Endodermal cell (in vitro differentiated cells): ENCODE results near the gene ATAD3B. TPM values are rescaled to one million over a fixed set of nuclear protein-coding genes. Genes with fewer than 3 reads are reported as not detected.
"Not testable (repeated sequence)": the region's sequence is repeated elsewhere in the genome, so short reads cannot be mapped to it uniquely, and the experiment has no call there.

Source experiments
- DNase-seq: peaks from one replicate; pipeline ENCODE4 v3.0.0-alpha.2; 2017
- H3K27ac ChIP-seq: 2 replicates; pipeline ENCODE4 v1.5.1; 2013; ENCODE audit warnings: mild to moderate bottlenecking, low read depth, low read length, moderate library complexity
- H3K27me3 ChIP-seq: 2 replicates; pipeline ENCODE4 v1.6.1; 2013; ENCODE audit warnings: mild to moderate bottlenecking, low read length, moderate library complexity; ENCODE audit not compliant: insufficient read depth, control insufficient read depth, poor library complexity, severe bottlenecking
- H3K36me3 ChIP-seq: 2 replicates; pipeline ENCODE4 v1.7.0; 2013; ENCODE audit warnings: mild to moderate bottlenecking, low read length, moderate library complexity; ENCODE audit not compliant: control insufficient read depth, insufficient read depth
- H3K4me1 ChIP-seq: one replicate; pipeline ENCODE4 v1.7.0; 2013; ENCODE audit warnings: low read length; ENCODE audit not compliant: control insufficient read depth, insufficient read depth
- H3K4me3 ChIP-seq: 2 replicates; pipeline ENCODE4 v1.5.1; 2013; ENCODE audit warnings: mild to moderate bottlenecking, low read length, moderate library complexity
- H3K9ac ChIP-seq: 2 replicates; pipeline ENCODE4 v1.6.1; 2013; ENCODE audit warnings: mild to moderate bottlenecking, low read length, moderate library complexity; ENCODE audit not compliant: poor library complexity, severe bottlenecking; ENCODE audit errors: extremely low read depth
- H3K9me3 ChIP-seq: 2 replicates; pipeline ENCODE4 v1.6.1; 2013; ENCODE audit warnings: mild to moderate bottlenecking, low read length, moderate library complexity; ENCODE audit not compliant: control insufficient read depth
- H3K27ac Mint-ChIP-seq: 2 replicates; pipeline ENCODE4 v1.8.0; 2020; ENCODE audit warnings: mixed read lengths
- H3K27me3 Mint-ChIP-seq: 2 replicates; pipeline ENCODE4 v1.8.0; 2021; ENCODE audit warnings: mild to moderate bottlenecking, mixed read lengths; ENCODE audit not compliant: insufficient read depth
- H3K36me3 Mint-ChIP-seq: 2 replicates; pipeline ENCODE4 v1.8.0; 2020; ENCODE audit warnings: low read depth, mixed read lengths
- H3K4me1 Mint-ChIP-seq: 2 replicates; pipeline ENCODE4 v1.8.0; 2020; ENCODE audit warnings: mixed read lengths
- H3K4me3 Mint-ChIP-seq: 2 replicates; pipeline ENCODE4 v1.8.0; 2020; ENCODE audit warnings: mild to moderate bottlenecking, moderate library complexity, mixed read lengths
- H3K9me3 Mint-ChIP-seq: 2 replicates; pipeline ENCODE4 v1.8.0; 2020; ENCODE audit warnings: mild to moderate bottlenecking, mixed read lengths
- CTCF ChIP-seq: fragments of 200-600 bp; sonication (generic); conservative IDR thresholded peaks from 2 replicates; pipeline ENCODE4 v1.5.0; 2021; ENCODE audit warnings: antibody characterized with exemption, mild to moderate bottlenecking
- WGBS, 2 experiments: methylation state at CpG; one replicate each; pipeline versions ENCODE4 v1.1.5 to v1.1.7; 2013; ENCODE audit warnings: missing lambda C conversion rate in 2 of 2, mixed read lengths in 1 of 2; ENCODE audit not compliant: insufficient coverage in 1 of 2, insufficient read length in 1 of 2; 5-methylcytosine and 5-hydroxymethylcytosine counted together
- total RNA-seq, 2 donors: library from RNA; stranded (reverse); fragmentation: NEBNext Ultra II Directional in 1 of 2; extraction: Animal tissue kit (Norgen Biotek cat#: 25700) in 1 of 2; gene quantifications; 2 replicates in 1 of 2; 3 replicates in 1 of 2; pipeline ENCODE4 v1.2.1, GENCODE V29; 2021

ATAD3B gene
- total RNA-seq, 2 donors from 2014 or later = 41.8 to 47.4 TPM

GRCh38 chr1:1510912-1511532, 39.5 kb downstream of the ATAD3B start:
- no peaks in the 10 kb centered on the region for H3K4me1 ChIP-seq
- H3K36me3 Mint-ChIP-seq = peaks cover 4% of the 10 kb centered on the region
- H3K4me3 Mint-ChIP-seq = peak overlapping the region; percentile 69
- H3K9me3 ChIP-seq = no peaks in the 10 kb centered on the region
- H3K4me3 ChIP-seq = peak overlapping the region; percentile 94
- no peaks in the 10 kb centered on the region for H3K27me3 Mint-ChIP-seq
- DNase-seq = peak; percentile 80
- H3K4me1 Mint-ChIP-seq = peaks cover 4% of the 10 kb centered on the region
- no peaks in the 10 kb centered on the region for H3K27me3 ChIP-seq
- 28 to 42% methylated on average over 8 to 17 of the region's 17 CpGs for WGBS, 2 experiments
- H3K9ac ChIP-seq = peak overlapping the region; percentile 89
- H3K36me3 ChIP-seq = peaks cover 7% of the 10 kb centered on the region
- peak overlapping the region; percentile 83 for H3K27ac ChIP-seq
- no peaks in the 10 kb centered on the region for H3K9me3 Mint-ChIP-seq
- H3K27ac Mint-ChIP-seq = peak overlapping the region; percentile 95
- TF ChIP-seq CTCF = peak; percentile 29

- Histone ChIP-seq H3K9ac (peak within 1 kb of the TSS; percentile 89), H3K36me3 (peaks cover 7% of the 10 kb centered on the region), H3K4me1 (no peaks in the 10 kb centered on the region), H3K4me3 (peak within 1 kb of the TSS; percentile 94), H3K9me3 (no peaks in the 10 kb centered on the region), H3K27ac (peak within 1 kb of the TSS; percentile 83), H3K27me3 (no peaks in the 10 kb centered on the region)
- Mint-ChIP-seq H3K9me3 (no peaks in the 10 kb centered on the region), H3K4me1 (peaks cover 4% of the 10 kb centered on the region), H3K27ac (peak within 1 kb of the TSS; percentile 95), H3K4me3 (peak within 1 kb of the TSS; percentile 69), H3K36me3 (peaks cover 6% of the 10 kb centered on the region), H3K27me3 (no peaks in the 10 kb centered on the region)
- DNase-seq = peak; percentile 99
- 0 to 1% methylated on average over 38 to 99 of the region's 99 CpGs for WGBS, 2 experiments
- TF ChIP-seq CTCF = no peak
Measured at GRCh38 chr1:1511533-1512285, 40.1 kb downstream of the ATAD3B start, which contains the start of gene ATAD3A. ATAD3A (plus strand) TSS chr1:1512162; CDS start chr1:1512269, 107 bp downstream.

- not testable (repeated sequence) for H3K36me3 Mint-ChIP-seq, H3K27ac Mint-ChIP-seq, H3K4me1 ChIP-seq, H3K27me3 ChIP-seq, DNase-seq, H3K9ac ChIP-seq, H3K27me3 Mint-ChIP-seq, H3K9me3 Mint-ChIP-seq, H3K27ac ChIP-seq, H3K9me3 ChIP-seq, H3K4me1 Mint-ChIP-seq, H3K36me3 ChIP-seq
- H3K4me3 Mint-ChIP-seq = peak overlapping the region; percentile 69
- H3K4me3 ChIP-seq = peak overlapping the region; percentile 71
- 0% methylated on average over 35 of the region's 52 CpGs; no CpG with 5 or more reads in 1 of the 2 experiments for WGBS, 2 experiments
Measured at GRCh38 chr1:1512425-1512824, 40.9 kb downstream of the ATAD3B start.

DNA sequence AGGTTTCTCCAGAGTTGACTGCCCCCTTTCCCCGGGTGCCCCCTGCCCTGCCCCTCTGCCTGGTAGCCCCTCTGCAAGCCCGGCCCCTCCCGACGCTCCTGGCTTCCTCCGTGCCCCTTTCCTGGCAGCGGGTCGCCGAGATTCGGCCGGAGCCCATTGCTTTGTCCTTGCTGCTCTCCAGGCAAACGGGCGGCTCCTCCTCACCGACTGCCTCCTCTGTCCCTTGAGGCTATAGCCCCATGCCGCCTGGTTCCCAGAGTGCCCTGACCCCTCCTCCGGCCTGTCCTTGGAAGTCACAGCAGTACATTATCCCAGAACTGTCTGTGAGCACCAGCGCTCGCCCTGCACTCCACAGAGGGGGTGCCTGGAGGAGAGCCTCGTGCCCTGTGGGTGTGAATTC, 42.1 kb downstream of the ATAD3B start:
- 93 to 100% methylated on average over 1 to 15 of the region's 18 CpGs for WGBS, 2 experiments
- not testable (repeated sequence) for H3K4me1 ChIP-seq, H3K27ac Mint-ChIP-seq, H3K4me3 ChIP-seq, H3K9me3 Mint-ChIP-seq, H3K27me3 Mint-ChIP-seq, H3K9ac ChIP-seq, H3K4me1 Mint-ChIP-seq, H3K27me3 ChIP-seq, H3K9me3 ChIP-seq, H3K27ac ChIP-seq, DNase-seq
- Mint-ChIP-seq H3K36me3 (peaks cover 16% of the 10 kb centered on the region), H3K4me3 (peak overlapping the region; percentile 26)
- H3K36me3 ChIP-seq = peaks cover 14% of the 10 kb centered on the region

DNA sequence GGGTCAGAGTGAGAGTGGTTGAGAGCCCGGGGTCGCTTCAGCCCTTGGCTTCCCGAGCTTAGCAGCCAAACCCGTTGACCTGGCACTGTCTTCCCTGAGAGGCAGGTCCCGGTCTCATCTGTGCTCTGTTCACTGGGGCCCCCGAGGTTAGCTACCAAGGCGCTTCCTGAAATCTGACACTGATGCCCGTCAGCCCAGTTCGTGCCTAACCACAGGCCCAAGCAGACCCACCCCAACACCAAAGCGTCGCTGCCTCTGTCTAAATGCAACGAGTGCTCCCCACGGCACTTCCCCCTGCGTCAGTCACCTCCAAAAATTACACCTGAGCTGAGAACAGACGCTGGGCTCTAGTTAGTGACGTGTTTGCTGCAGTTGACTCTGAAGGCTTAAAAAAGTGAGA, 42.8 kb downstream of the ATAD3B start:
- H3K27me3 Mint-ChIP-seq, H3K4me1 Mint-ChIP-seq, H3K27me3 ChIP-seq, H3K27ac ChIP-seq, H3K4me3 ChIP-seq, H3K9me3 Mint-ChIP-seq, H3K9ac ChIP-seq, H3K4me3 Mint-ChIP-seq, DNase-seq, H3K9me3 ChIP-seq, H3K4me1 ChIP-seq, H3K27ac Mint-ChIP-seq: not testable (repeated sequence)
- 89% methylated on average over 11 of the region's 16 CpGs; no CpG with 5 or more reads in 1 of the 2 experiments for WGBS, 2 experiments
- peaks cover 19% of the 10 kb centered on the region for H3K36me3 Mint-ChIP-seq
- H3K36me3 ChIP-seq = peaks cover 14% of the 10 kb centered on the region
